Astrocyte (in vitro differentiated cells and primary cell): Measurements from ENCODE around the gene PCED1B. TPM values are rescaled to one million over a fixed set of nuclear protein-coding genes. Genes with fewer than 3 reads are reported as not detected.

Experiments used
- DNase-seq: peaks from one replicate; pipeline ENCODE4 v3.0.0-alpha.2; 2010; ENCODE audit warnings: low read depth
- FAIRE-seq: peaks from 2 replicates; lab custom pipeline; 2011; peaks lifted over from hg19 to GRCh38; lab: Jason Lieb, UNC
- H2AFZ ChIP-seq: 2 replicates; pipeline ENCODE4 v1.6.0; 2012; ENCODE audit warnings: low read depth, low read length, inconsistent platforms
- H3K27ac ChIP-seq: 2 replicates; pipeline ENCODE4 v1.5.1; 2011; ENCODE audit warnings: low read depth, low read length, inconsistent platforms
- H3K27me3 ChIP-seq: 2 replicates; pipeline ENCODE4 v1.6.0; 2011; ENCODE audit warnings: low read length, inconsistent platforms; ENCODE audit not compliant: insufficient read depth
- H3K36me3 ChIP-seq: 2 replicates; pipeline ENCODE4 v1.5.1; 2011; ENCODE audit warnings: low read length, inconsistent platforms; ENCODE audit not compliant: insufficient read depth
- H3K4me1 ChIP-seq: 2 replicates; pipeline ENCODE4 v1.5.1; 2011; ENCODE audit warnings: low read length, inconsistent platforms; ENCODE audit not compliant: insufficient read depth
- H3K4me2 ChIP-seq: 2 replicates; pipeline ENCODE4 v1.6.0; 2012; ENCODE audit warnings: low read length, inconsistent platforms
- H3K4me3 ChIP-seq: 2 replicates; pipeline ENCODE4 v1.5.1; 2011; ENCODE audit warnings: low read depth, mild to moderate bottlenecking, low read length, inconsistent platforms; ENCODE audit not compliant: insufficient read depth
- H3K79me2 ChIP-seq: 2 replicates; pipeline ENCODE4 v1.6.0; 2012; ENCODE audit warnings: mild to moderate bottlenecking, low read length, inconsistent platforms; ENCODE audit not compliant: insufficient read depth
- H3K9ac ChIP-seq: 2 replicates; pipeline ENCODE4 v1.6.0; 2012; ENCODE audit warnings: mild to moderate bottlenecking, low read length, inconsistent platforms
- H3K9me3 ChIP-seq: 2 replicates; pipeline ENCODE4 v1.5.1; 2012; ENCODE audit warnings: low read depth, mild to moderate bottlenecking, low read length, inconsistent platforms; ENCODE audit not compliant: insufficient read depth
- H4K20me1 ChIP-seq: 2 replicates; pipeline ENCODE4 v1.6.0; 2012; ENCODE audit warnings: low read length, inconsistent platforms; ENCODE audit not compliant: insufficient read depth
- H3K27ac Mint-ChIP-seq: one replicate; pipeline ENCODE4 v1.8.0; 2021; ENCODE audit warnings: mild to moderate bottlenecking, mixed read lengths; ENCODE audit not compliant: unreplicated experiment
- H3K27me3 Mint-ChIP-seq: one replicate; pipeline ENCODE4 v1.8.0; 2021; ENCODE audit warnings: low read depth, mixed read lengths; ENCODE audit not compliant: unreplicated experiment
- H3K36me3 Mint-ChIP-seq: one replicate; pipeline ENCODE4 v1.8.0; 2021; ENCODE audit warnings: low read depth, mixed read lengths; ENCODE audit not compliant: unreplicated experiment
- H3K4me1 Mint-ChIP-seq: one replicate; pipeline ENCODE4 v1.8.0; 2021; ENCODE audit warnings: low read depth, mixed read lengths; ENCODE audit not compliant: unreplicated experiment
- H3K4me3 Mint-ChIP-seq: one replicate; pipeline ENCODE4 v1.8.0; 2021; ENCODE audit warnings: mild to moderate bottlenecking, moderate library complexity, mixed read lengths; ENCODE audit not compliant: unreplicated experiment
- H3K9me3 Mint-ChIP-seq: one replicate; pipeline ENCODE4 v1.8.0; 2021; ENCODE audit warnings: mild to moderate bottlenecking, mixed read lengths; ENCODE audit not compliant: unreplicated experiment
- EZH2 ChIP-seq: IDR thresholded peaks from 2 replicates; pipeline ENCODE4 v1.6.1; 2012; ENCODE audit warnings: mild to moderate bottlenecking, low read length, inconsistent platforms; ENCODE audit not compliant: insufficient read depth
- total RNA-seq: library from RNA; stranded (reverse); gene quantifications from 2 replicates; pipeline ENCODE4 v1.2.1, GENCODE V29; 2021
- TF ChIP-seq, protein P1 (sequence below): IDR thresholded peaks from 2 replicates; pipeline ENCODE4 v1.5.1; 2011; ENCODE audit warnings: low read depth, mild to moderate bottlenecking, inconsistent platforms, low read length, moderate library complexity; ENCODE audit not compliant: insufficient read depth

The PCED1B gene
- total RNA-seq, 1 donor from 2014 or later, result 1.8 TPM

DNA sequence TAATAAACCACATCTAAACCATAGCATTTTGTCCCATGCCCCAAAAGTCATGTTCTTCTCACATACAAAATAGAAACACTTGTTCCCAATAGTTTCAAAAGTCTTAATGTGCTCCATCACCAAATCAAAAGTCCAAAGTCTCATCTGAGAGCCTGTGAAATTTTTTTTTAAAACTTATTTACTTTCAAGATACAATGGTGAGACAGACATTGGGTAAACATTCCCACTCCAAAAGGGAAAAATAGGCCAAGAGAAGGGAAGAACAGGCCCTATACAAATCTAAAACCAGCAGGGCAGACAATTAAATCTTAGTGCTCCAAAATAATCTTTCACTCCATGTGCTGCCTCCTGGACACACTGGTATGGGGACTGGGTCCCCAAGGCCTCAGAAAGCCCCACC is 84.7 kb downstream of the PCED1B start:
- H3K9me3 Mint-ChIP-seq, result no peaks in the 10 kb centered on the region
- Histone ChIP-seq H3K4me1 (peaks cover 5% of the 10 kb centered on the region), H4K20me1 (no peaks in the 10 kb centered on the region), H3K4me2 (no peak overlapping the region), H3K9me3 (no peaks in the 10 kb centered on the region), H2AFZ (no peak overlapping the region), H3K9ac (no peak overlapping the region), H3K36me3 (no peaks in the 10 kb centered on the region), H3K27me3 (no peaks in the 10 kb centered on the region), H3K4me3 (no peak overlapping the region), H3K79me2 (no peaks in the 10 kb centered on the region), H3K27ac (no peak overlapping the region)
- no peak overlapping the region for H3K27ac Mint-ChIP-seq
- H3K4me1 Mint-ChIP-seq, result peaks cover 5% of the 10 kb centered on the region
- H3K4me3 Mint-ChIP-seq, result no peak overlapping the region
- no peaks in the 10 kb centered on the region for H3K36me3 Mint-ChIP-seq
- FAIRE-seq, result no peak
- no peaks in the 10 kb centered on the region for H3K27me3 Mint-ChIP-seq
- TF ChIP-seq EZH2, result no peak
- TF ChIP-seq, protein P1, sequence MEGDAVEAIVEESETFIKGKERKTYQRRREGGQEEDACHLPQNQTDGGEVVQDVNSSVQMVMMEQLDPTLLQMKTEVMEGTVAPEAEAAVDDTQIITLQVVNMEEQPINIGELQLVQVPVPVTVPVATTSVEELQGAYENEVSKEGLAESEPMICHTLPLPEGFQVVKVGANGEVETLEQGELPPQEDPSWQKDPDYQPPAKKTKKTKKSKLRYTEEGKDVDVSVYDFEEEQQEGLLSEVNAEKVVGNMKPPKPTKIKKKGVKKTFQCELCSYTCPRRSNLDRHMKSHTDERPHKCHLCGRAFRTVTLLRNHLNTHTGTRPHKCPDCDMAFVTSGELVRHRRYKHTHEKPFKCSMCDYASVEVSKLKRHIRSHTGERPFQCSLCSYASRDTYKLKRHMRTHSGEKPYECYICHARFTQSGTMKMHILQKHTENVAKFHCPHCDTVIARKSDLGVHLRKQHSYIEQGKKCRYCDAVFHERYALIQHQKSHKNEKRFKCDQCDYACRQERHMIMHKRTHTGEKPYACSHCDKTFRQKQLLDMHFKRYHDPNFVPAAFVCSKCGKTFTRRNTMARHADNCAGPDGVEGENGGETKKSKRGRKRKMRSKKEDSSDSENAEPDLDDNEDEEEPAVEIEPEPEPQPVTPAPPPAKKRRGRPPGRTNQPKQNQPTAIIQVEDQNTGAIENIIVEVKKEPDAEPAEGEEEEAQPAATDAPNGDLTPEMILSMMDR, result no peak
- no peak for DNase-seq

DNA sequence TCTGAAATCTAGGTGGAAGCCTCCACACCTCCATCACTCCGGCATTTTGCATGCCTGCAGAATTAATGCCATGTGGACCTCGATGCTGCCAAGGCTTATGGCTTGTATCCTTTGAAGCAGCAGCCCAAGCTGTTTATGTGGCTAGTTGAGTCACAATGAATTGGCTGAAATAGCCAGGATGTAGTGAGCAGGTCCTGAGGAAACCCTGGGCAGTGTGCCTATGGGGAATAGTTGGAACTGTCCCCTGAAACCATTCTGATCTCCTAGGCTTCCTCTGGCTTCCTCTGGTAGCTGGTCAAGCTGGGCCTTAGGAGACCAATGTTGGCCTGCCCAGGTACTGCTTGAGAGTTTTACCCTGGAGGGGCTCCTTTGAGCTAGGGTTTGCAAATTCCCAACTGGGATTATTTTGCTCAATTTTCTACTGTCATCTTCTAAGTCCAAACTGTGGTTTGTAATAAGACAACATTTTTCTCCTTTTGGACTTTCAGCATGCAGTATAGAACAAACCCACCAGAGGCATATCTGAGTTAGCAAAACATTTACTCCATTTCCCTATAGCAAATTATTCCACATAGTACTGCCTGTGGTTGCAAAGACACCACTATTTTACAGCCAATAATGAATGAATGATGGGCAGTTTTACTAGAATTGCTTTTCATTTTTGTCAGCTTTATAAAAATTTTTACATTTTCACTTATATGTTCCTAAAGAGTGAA is 85.5 kb downstream of the PCED1B start:
- Histone ChIP-seq H3K27ac (no peak overlapping the region), H3K9ac (no peak overlapping the region), H3K36me3 (no peaks in the 10 kb centered on the region), H3K79me2 (no peaks in the 10 kb centered on the region), H2AFZ (no peak overlapping the region), H3K4me3 (no peak overlapping the region), H3K4me1 (peaks cover 5% of the 10 kb centered on the region), H3K4me2 (no peak overlapping the region), H4K20me1 (no peaks in the 10 kb centered on the region), H3K27me3 (no peaks in the 10 kb centered on the region), H3K9me3 (no peaks in the 10 kb centered on the region)
- Mint-ChIP-seq H3K9me3 (no peaks in the 10 kb centered on the region), H3K27ac (no peak overlapping the region), H3K27me3 (no peaks in the 10 kb centered on the region), H3K4me1 (peaks cover 5% of the 10 kb centered on the region), H3K4me3 (no peak overlapping the region), H3K36me3 (no peaks in the 10 kb centered on the region)
- DNase-seq (peak; percentile 81), FAIRE-seq (peak; percentile 58)
- TF ChIP-seq EZH2, result no peak
- TF ChIP-seq, protein P1, result no peak

DNA sequence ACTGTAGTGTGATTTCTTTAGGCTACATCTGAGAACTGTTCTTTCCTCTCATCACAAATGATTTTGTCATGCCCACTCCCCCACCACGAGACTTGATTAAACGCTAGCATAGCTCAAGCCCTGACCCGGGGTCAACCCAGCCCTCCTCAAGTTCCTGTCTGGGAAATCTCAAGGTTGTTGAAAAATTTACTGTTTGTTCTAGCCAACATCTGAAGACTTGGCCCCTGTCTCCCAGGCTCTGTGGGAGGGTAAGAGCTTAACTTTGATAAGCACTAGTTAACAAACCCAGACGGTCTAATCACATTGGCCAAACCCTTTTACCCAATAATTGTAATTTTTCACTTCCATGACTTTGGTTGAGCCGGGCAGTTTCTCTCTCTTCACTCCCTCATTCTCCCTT is 86.5 kb downstream of the PCED1B start:
- Histone ChIP-seq H4K20me1 (no peaks in the 10 kb centered on the region), H3K27me3 (no peaks in the 10 kb centered on the region), H3K9ac (no peak overlapping the region), H3K9me3 (no peaks in the 10 kb centered on the region), H3K36me3 (no peaks in the 10 kb centered on the region), H3K4me3 (no peak overlapping the region), H3K79me2 (no peaks in the 10 kb centered on the region), H3K27ac (no peak overlapping the region), H2AFZ (no peak overlapping the region), H3K4me2 (no peak overlapping the region), H3K4me1 (peaks cover 5% of the 10 kb centered on the region)
- no peaks in the 10 kb centered on the region for H3K9me3 Mint-ChIP-seq
- peaks cover 1% of the 10 kb centered on the region for H3K36me3 Mint-ChIP-seq
- no peaks in the 10 kb centered on the region for H3K27me3 Mint-ChIP-seq
- H3K27ac Mint-ChIP-seq, result no peak overlapping the region
- no peak for DNase-seq
- no peak overlapping the region for H3K4me3 Mint-ChIP-seq
- no peak for FAIRE-seq
- TF ChIP-seq EZH2, result no peak
- TF ChIP-seq, protein P1, result no peak
- H3K4me1 Mint-ChIP-seq, result peaks cover 5% of the 10 kb centered on the region
